ENCODE data around the gene BNIP5. TPM values are rescaled to one million over a fixed set of nuclear protein-coding genes. Genes with fewer than 3 reads are reported as not detected.

BNIP5 gene
- total and polyA plus RNA-seq, 2 donors from 2014 or later, result 0.44 TPM; not detected in 1

DNA sequence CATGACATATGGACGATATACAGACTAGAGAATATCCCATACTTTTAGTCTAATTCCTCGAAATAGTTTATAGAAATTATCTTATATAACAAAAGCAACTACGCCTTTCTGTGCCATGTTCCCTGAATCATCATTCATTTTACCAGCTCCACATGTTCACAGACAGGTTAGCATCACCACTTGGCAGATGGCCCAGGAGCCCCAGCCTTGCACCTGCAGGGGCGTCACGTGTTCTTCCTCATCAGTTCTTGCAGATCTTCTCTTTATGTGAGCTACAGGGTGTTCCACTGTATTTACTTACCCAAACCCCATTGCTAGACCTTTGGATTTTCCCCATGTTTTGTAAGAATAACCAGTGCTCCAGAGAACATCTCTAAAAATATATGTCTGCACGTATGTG is 12.6 kb upstream of the BNIP5 start:
- H3K4me3 ChIP-seq (ENCODE audit: low read length in 3 of 3), result no peak overlapping the region
- DNase-seq (no peak), FAIRE-seq (no peak)
- peaks cover 0 to 2% (median 0%) of the 10 kb centered on the region in 3 donors for H3K4me1 ChIP-seq (ENCODE audit: control insufficient read depth in 2 of 3, insufficient read depth in 2 of 3, low read depth in 1 of 3, low read length in 3 of 3)
- no peaks in the 10 kb centered on the region for H3K36me3 ChIP-seq (ENCODE audit: control insufficient read depth in 2 of 3, insufficient read depth in 3 of 3, low read length in 3 of 3)
- no peaks in the 10 kb centered on the region for H3K27me3 ChIP-seq (ENCODE audit: control insufficient read depth, insufficient read depth, low read length)
- intact Hi-C loops (cut with DNase I), result no loop called here
- H3K9ac ChIP-seq (ENCODE audit: low read length in 3 of 3), result no peak overlapping the region
- TF ChIP-seq, protein P1, sequence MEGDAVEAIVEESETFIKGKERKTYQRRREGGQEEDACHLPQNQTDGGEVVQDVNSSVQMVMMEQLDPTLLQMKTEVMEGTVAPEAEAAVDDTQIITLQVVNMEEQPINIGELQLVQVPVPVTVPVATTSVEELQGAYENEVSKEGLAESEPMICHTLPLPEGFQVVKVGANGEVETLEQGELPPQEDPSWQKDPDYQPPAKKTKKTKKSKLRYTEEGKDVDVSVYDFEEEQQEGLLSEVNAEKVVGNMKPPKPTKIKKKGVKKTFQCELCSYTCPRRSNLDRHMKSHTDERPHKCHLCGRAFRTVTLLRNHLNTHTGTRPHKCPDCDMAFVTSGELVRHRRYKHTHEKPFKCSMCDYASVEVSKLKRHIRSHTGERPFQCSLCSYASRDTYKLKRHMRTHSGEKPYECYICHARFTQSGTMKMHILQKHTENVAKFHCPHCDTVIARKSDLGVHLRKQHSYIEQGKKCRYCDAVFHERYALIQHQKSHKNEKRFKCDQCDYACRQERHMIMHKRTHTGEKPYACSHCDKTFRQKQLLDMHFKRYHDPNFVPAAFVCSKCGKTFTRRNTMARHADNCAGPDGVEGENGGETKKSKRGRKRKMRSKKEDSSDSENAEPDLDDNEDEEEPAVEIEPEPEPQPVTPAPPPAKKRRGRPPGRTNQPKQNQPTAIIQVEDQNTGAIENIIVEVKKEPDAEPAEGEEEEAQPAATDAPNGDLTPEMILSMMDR (IDR thresholded peaks at IDR 0.05; ENCODE audit: borderline replicate concordance, extremely low read depth, insufficient read depth), result no peak
- no peak overlapping the region for H3K27ac ChIP-seq (ENCODE audit: low read depth in 2 of 2, low read length in 2 of 2)
- peaks cover 0 to 4% (median 0%) of the 10 kb centered on the region in 3 donors for H3K9me3 ChIP-seq (ENCODE audit: control insufficient read depth in 2 of 3, insufficient read depth in 1 of 3, low read length in 3 of 3)

- H3K27me3 ChIP-seq (ENCODE audit: control insufficient read depth, insufficient read depth, low read length), result no peaks in the 10 kb centered on the region
- intact Hi-C loops (cut with DNase I), result no loop called here
- peaks cover 0 to 4% (median 0%) of the 10 kb centered on the region in 3 donors for H3K9me3 ChIP-seq (ENCODE audit: control insufficient read depth in 2 of 3, insufficient read depth in 1 of 3, low read length in 3 of 3)
- TF ChIP-seq, protein P1 (IDR thresholded peaks at IDR 0.05; ENCODE audit: borderline replicate concordance, extremely low read depth, insufficient read depth), result no peak
- DNase-seq, result no peak
- no peaks in the 10 kb centered on the region for H3K36me3 ChIP-seq (ENCODE audit: control insufficient read depth in 2 of 3, insufficient read depth in 3 of 3, low read length in 3 of 3)
- FAIRE-seq, result no peak
- H3K4me1 ChIP-seq (ENCODE audit: control insufficient read depth in 2 of 3, insufficient read depth in 2 of 3, low read depth in 1 of 3, low read length in 3 of 3), result peaks cover 0 to 2% (median 0%) of the 10 kb centered on the region in 3 donors
- no peak overlapping the region for H3K9ac ChIP-seq (ENCODE audit: low read length in 3 of 3)
- H3K27ac ChIP-seq (ENCODE audit: low read depth in 2 of 2, low read length in 2 of 2), result no peak overlapping the region
- no peak overlapping the region for H3K4me3 ChIP-seq (ENCODE audit: low read length in 3 of 3)
These were observed 10.9 kb upstream of the BNIP5 start for GRCh38 chr6:36347621-36348020.

DNA sequence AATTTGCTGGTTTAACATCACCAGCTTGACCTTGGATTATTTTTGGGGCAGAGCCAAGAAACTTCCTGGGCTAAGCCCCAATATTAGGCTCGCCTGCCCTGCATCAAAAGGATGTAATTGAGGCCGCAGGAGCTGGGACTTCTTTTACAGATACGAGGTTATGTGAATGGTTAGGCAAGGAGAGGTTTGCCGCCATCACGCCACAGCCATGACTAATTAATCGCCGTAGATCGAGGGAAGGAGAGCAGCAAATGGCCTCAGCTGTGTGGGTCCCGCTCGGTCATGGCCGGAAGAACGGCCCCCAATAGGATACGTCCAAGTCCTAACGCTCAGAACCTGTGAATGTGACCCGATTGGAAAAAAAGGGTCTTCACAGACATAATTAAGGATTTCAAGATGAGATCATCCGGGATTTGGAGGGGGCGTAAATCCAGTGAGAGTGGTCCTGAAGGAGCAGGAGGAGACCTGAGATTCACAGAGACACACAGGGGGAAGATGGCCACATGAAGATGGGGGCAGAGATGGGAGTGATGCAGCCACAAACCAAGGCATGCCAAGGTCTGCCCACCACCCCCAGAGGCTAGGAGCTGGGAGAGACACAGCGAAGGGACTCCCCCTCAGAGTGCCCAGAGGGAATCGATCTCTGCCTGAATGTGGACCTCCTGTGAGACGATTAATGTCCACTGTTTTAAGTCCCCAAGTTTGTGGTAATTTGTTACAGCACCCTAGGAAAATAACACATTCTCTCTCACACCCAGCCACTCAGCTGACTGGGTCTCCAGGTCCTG is 10.0 kb upstream of the BNIP5 start:
- no peak overlapping the region for H3K27ac ChIP-seq (ENCODE audit: low read depth in 2 of 2, low read length in 2 of 2)
- FAIRE-seq (no peak), DNase-seq (no peak)
- TF ChIP-seq, protein P1 (IDR thresholded peaks at IDR 0.05; ENCODE audit: borderline replicate concordance, extremely low read depth, insufficient read depth), result no peak
- no peaks in the 10 kb centered on the region for H3K27me3 ChIP-seq (ENCODE audit: control insufficient read depth, insufficient read depth, low read length)
- H3K4me1 ChIP-seq (ENCODE audit: control insufficient read depth in 2 of 3, insufficient read depth in 2 of 3, low read depth in 1 of 3, low read length in 3 of 3), result peaks cover 0 to 2% (median 0%) of the 10 kb centered on the region in 3 donors
- H3K9ac ChIP-seq (ENCODE audit: low read length in 3 of 3), result no peak overlapping the region
- H3K9me3 ChIP-seq (ENCODE audit: control insufficient read depth in 2 of 3, insufficient read depth in 1 of 3, low read length in 3 of 3), result no peaks in the 10 kb centered on the region
- intact Hi-C loops (cut with DNase I), result no loop called here
- H3K4me3 ChIP-seq (ENCODE audit: low read length in 3 of 3), result no peak overlapping the region
- H3K36me3 ChIP-seq (ENCODE audit: control insufficient read depth in 2 of 3, insufficient read depth in 3 of 3, low read length in 3 of 3), result no peaks in the 10 kb centered on the region

Measured in kidney (tissue), 14 donors.